Stimulated activated CD4-positive, alpha-beta T cell treated with anti-CD3 and anti-CD28 coated beads, Interleukin-12 subunit alpha, Interleukin-12 subunit beta, amount 100 ng/mL, for 4 hours (primary cell): ENCODE measurements around the gene SERPINI1.

Experiments used
- DNase-seq: peaks from one replicate; pipeline ENCODE4 v3.0.0-alpha.2; 2020

SERPINI1 gene

GRCh38 chr3:167735233-167736138 lies at the start of gene SERPINI1:
SERPINI1 (plus strand) TSS chr3:167735721; CDS start chr3:167789129, 53,408 bp downstream.
- peak; percentile 67 for DNase-seq

GRCh38 chr3:167691366-167691765 lies 44.2 kb upstream of the SERPINI1 start:
- DNase-seq: no peak

- no peak for DNase-seq
Measured at GRCh38 chr3:167694121-167694520, 41.4 kb upstream of the SERPINI1 start.

- no peak for DNase-seq
Measured at GRCh38 chr3:167700046-167700445, 35.5 kb upstream of the SERPINI1 start.

GRCh38 chr3:167700926-167701325 lies 34.6 kb upstream of the SERPINI1 start:
- DNase-seq: no peak

- DNase-seq: no peak
Measured at GRCh38 chr3:167705840-167706239, 29.7 kb upstream of the SERPINI1 start.

- no peak for DNase-seq
Measured at GRCh38 chr3:167709690-167710089, 25.8 kb upstream of the SERPINI1 start.

- DNase-seq: no peak
Measured at GRCh38 chr3:167710552-167710951, 25.0 kb upstream of the SERPINI1 start.

- DNase-seq: no peak
Measured at GRCh38 chr3:167711439-167711838, 24.1 kb upstream of the SERPINI1 start.

GRCh38 chr3:167712445-167712844 lies 23.1 kb upstream of the SERPINI1 start:
- no peak for DNase-seq

GRCh38 chr3:167714871-167715270 lies 20.6 kb upstream of the SERPINI1 start:
- DNase-seq: no peak

- no peak for DNase-seq
Measured at GRCh38 chr3:167716920-167717319, 18.6 kb upstream of the SERPINI1 start.

GRCh38 chr3:167718582-167718981 lies 16.9 kb upstream of the SERPINI1 start:
- DNase-seq: no peak

- no peak for DNase-seq
Measured at GRCh38 chr3:167723025-167723512, 12.5 kb upstream of the SERPINI1 start.

- no peak for DNase-seq
Measured at GRCh38 chr3:167723872-167724271, 11.6 kb upstream of the SERPINI1 start.

GRCh38 chr3:167728176-167728575 lies 7.3 kb upstream of the SERPINI1 start:
- no peak for DNase-seq

GRCh38 chr3:167728632-167729323 lies 6.7 kb upstream of the SERPINI1 start:
- no peak for DNase-seq

- no peak for DNase-seq
Measured at GRCh38 chr3:167729591-167729990, 5.9 kb upstream of the SERPINI1 start.

GRCh38 chr3:167731393-167731792 lies 4.1 kb upstream of the SERPINI1 start:
- no peak for DNase-seq

- DNase-seq: no peak
Measured at GRCh38 chr3:167732313-167733065, 3.0 kb upstream of the SERPINI1 start.

- DNase-seq: no peak
Measured at GRCh38 chr3:167733961-167734497, 1.5 kb upstream of the SERPINI1 start.

- DNase-seq: peak; percentile 93
Measured at GRCh38 chr3:167734498-167735232, 856 bp upstream of the SERPINI1 start, which contains the start of gene PDCD10. PDCD10 (minus strand) TSS chr3:167734892; CDS start chr3:167720157, 14,735 bp downstream.
